ENCODE data around the gene NLK.
"Not testable (repeated sequence)": the region's sequence is repeated elsewhere in the genome, so short reads cannot be mapped to it uniquely, and the experiment has no call there.

DNA sequence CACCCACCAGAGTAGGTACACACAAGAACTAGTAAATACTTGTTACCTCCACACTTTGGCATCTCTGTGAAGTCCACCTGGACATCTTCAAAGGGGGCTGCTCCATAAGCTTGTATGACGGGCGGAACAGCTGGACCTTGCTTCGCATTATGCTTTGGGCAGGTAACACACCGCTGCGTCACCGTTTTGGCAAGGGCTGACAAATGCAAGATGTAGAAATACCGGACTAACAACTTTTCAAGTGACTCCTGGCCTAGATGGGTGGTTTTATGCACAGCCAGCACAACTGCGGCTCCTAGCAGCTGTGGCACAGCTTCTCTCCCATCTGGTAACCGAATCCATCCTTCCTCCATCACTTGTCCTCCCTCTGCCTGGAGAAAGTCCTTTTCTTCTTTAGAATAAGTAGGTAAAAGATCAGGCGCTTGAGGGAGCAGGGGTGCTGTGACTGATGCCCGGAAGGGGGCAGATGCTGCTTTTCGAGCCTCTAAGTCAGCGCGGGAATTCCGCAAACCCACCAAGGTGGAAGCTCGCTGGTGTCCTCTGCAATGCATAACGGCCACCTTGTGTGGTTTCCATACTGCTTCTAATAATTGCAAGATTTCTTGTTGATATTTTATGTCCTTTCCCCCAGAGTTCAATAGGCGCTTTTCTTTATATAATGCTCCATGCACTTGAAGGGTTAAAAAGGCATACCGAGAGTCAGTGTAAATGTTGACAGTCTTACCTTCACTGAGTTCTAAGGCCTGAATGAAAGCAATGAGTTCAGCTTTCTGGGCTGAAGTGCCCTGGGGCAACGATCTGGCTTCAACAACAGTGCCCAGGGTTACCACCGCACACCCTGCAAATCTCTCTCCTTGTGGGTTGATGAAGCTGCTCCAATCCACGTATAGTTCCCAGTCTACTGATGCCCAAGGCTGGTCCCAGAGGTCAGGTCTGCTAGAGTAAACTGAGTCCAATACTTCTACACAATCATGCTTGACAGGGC, 191.7 kb downstream of the NLK start:
- TF ChIP-seq POLR2A (IDR thresholded peaks at IDR 0.05; ENCODE audit: low read depth, low read length); CTCF (IDR thresholded peaks at IDR 0.05; ENCODE audit: extremely low read depth in 1 of 2, insufficient read depth in 1 of 2, low read depth in 1 of 2, low read length in 2 of 2); POLR2AphosphoS5 (IDR thresholded peaks at IDR 0.05; ENCODE audit: insufficient read depth, low read depth, low read length): not testable (repeated sequence)
- TF ChIP-seq, protein P1, sequence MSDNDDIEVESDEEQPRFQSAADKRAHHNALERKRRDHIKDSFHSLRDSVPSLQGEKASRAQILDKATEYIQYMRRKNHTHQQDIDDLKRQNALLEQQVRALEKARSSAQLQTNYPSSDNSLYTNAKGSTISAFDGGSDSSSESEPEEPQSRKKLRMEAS (IDR thresholded peaks at IDR 0.05; ENCODE audit: insufficient read depth, insufficient read length): not testable (repeated sequence)

Data from endothelial cell of umbilical vein (primary cell).